H1 (cell line): ENCODE results near the gene KCNN1.

Experiments
- ASH2L ChIP-seq: fragments of 200-600, 300-600 bp; sonication (generic); IDR thresholded peaks from one replicate; pipeline ENCODE4 v1.7.1; 2017; ENCODE audit warnings: low read length
- CTCF ChIP-seq, 3 experiments: IDR thresholded peaks; 1 replicate in 2 of 3; 2 replicates in 1 of 3; pipeline versions ENCODE4 v1.5.1 to v1.6.1; 2011; ENCODE audit warnings: low read length in 3 of 3, mild to moderate bottlenecking in 3 of 3, inconsistent platforms in 2 of 3, low read depth in 1 of 3, moderate library complexity in 1 of 3; ENCODE audit not compliant: insufficient read depth in 1 of 3; ENCODE audit errors: control extremely low read depth in 1 of 3
- EZH2 ChIP-seq: fragments of 200-600 bp; sonication (generic); IDR thresholded peaks from 2 replicates; pipeline ENCODE4 v1.7.1; 2012; ENCODE audit warnings: low read depth, mild to moderate bottlenecking, moderate library complexity, low read length, inconsistent platforms; ENCODE audit not compliant: severe bottlenecking
- KDM1A ChIP-seq: fragments of 200-600, 300-600 bp; sonication (generic); IDR thresholded peaks from 2 replicates; pipeline ENCODE4 v1.7.1; 2016; ENCODE audit warnings: mild to moderate bottlenecking, low read length, borderline replicate concordance
- RAD21 ChIP-seq, 2 experiments: IDR thresholded peaks in 1 of 2; conservative IDR thresholded peaks in 1 of 2; 2 replicates each; pipeline ENCODE4 v1.6.1; 2011; ENCODE audit warnings: low read depth in 2 of 2, low read length in 2 of 2, improper control_type of control experiment in 1 of 2, inconsistent platforms in 1 of 2, mild to moderate bottlenecking in 1 of 2, moderate library complexity in 1 of 2
- RBBP5 ChIP-seq: IDR thresholded peaks from 2 replicates; pipeline ENCODE4 v1.7.1; 2012; ENCODE audit warnings: low read depth, mild to moderate bottlenecking, inconsistent platforms, low read length, moderate library complexity, borderline replicate concordance
- SUZ12 ChIP-seq: fragments of 200-600 bp; sonication (generic); IDR thresholded peaks from 2 replicates; pipeline ENCODE4 v1.6.1; 2012; ENCODE audit warnings: mild to moderate bottlenecking, inconsistent platforms, low read length, moderate library complexity, mixed read lengths
- TEAD4 ChIP-seq: IDR thresholded peaks from 2 replicates; pipeline ENCODE4 v1.6.1; 2012; ENCODE audit warnings: low read depth, low read length, inconsistent platforms, mixed read lengths

DNA sequence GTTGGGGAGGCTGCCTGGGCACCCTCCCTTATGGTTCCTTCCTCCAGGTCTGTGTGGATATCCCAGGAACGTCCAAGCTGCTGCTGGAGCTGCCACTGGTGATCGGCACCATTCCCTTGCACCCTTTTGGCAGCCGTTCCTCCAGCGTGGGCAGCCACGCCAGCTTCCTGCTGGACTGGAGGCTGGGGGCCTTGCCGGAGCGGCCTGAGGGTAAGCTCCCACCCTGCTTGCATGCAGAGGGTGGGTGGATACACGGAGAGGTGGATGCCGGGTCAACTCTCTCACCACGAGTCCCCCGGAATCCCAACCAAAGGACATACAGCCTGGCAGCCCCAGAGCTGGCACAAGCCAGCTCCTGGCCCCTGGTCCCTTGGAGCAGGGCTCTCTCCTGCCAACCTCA lies 43.2 kb downstream of the KCNN1 start:
- no peak for TF ChIP-seq CTCF (IDR thresholded peaks at IDR 0.05; ENCODE audit: control extremely low read depth in 1 of 3, insufficient read depth in 1 of 3, low read depth in 1 of 3, low read length in 3 of 3)
- TF ChIP-seq SUZ12, result no peak
- TF ChIP-seq RBBP5, result no peak
- TF ChIP-seq ASH2L, result no peak
- TF ChIP-seq TEAD4, result no peak
- TF ChIP-seq KDM1A, result no peak
- TF ChIP-seq RAD21 (IDR thresholded peaks at IDR 0.05 in 1 of 2, conservative IDR thresholded peaks at IDR 0.05 in 1 of 2; ENCODE audit: low read depth in 2 of 2, low read length in 2 of 2), result no peak
- no peak for TF ChIP-seq EZH2
